Activated naive CD8-positive, alpha-beta T cell treated with anti-CD3 and anti-CD28 coated beads, Interleukin-2, amount 50 U/mL, for 16 hours (primary cell): Measurements from ENCODE around the gene PIK3R2.
"Not testable (repeated sequence)": the region's sequence is repeated elsewhere in the genome, so short reads cannot be mapped to it uniquely, and the experiment has no call there.

Source experiments
- DNase-seq: peaks from one replicate; pipeline ENCODE4 v3.0.0-alpha.2; 2020; ENCODE audit warnings: low read depth, low spot score

Gene PIK3R2

GRCh38 chr19:18203863-18204393 is 51.0 kb downstream of the PIK3R2 start, which contains the start of gene RAB3A:
RAB3A (minus strand) TSS chr19:18204042; CDS start chr19:18202740, 1,302 bp downstream.
- DNase-seq, result peak; percentile 100

- no peak for DNase-seq
These were observed 51.6 kb downstream of the PIK3R2 start for GRCh38 chr19:18204394-18205199.

GRCh38 chr19:18205200-18205892 is 52.4 kb downstream of the PIK3R2 start:
- peak; percentile 27 for DNase-seq

GRCh38 chr19:18206018-18206417 is 53.1 kb downstream of the PIK3R2 start:
- no peak for DNase-seq

GRCh38 chr19:18208098-18208951 is 55.4 kb downstream of the PIK3R2 start:
- DNase-seq, result no peak

- not testable (repeated sequence) for DNase-seq
These were observed 56.9 kb downstream of the PIK3R2 start for GRCh38 chr19:18209912-18210311.

- no peak for DNase-seq
These were observed 58.7 kb downstream of the PIK3R2 start for GRCh38 chr19:18211683-18212082.

- no peak for DNase-seq
These were observed 61.9 kb downstream of the PIK3R2 start for GRCh38 chr19:18214779-18215433.

- no peak for DNase-seq
These were observed 63.8 kb downstream of the PIK3R2 start for GRCh38 chr19:18216789-18217188.

- DNase-seq, result no peak
These were observed 65.2 kb downstream of the PIK3R2 start for GRCh38 chr19:18218159-18218558.

GRCh38 chr19:18218600-18218999 is 65.6 kb downstream of the PIK3R2 start:
- no peak for DNase-seq
